Thoracic aorta (tissue), 2 donors: Measurements from ENCODE around the gene PRPF6. TPM values are rescaled to one million over a fixed set of nuclear protein-coding genes. Genes with fewer than 3 reads are reported as not detected.

Source experiments
- ATAC-seq: fragments of 150-250 bp; one replicate; pipeline ENCODE4 v1.8.0; 2017; ENCODE audit warnings: low read depth; ENCODE audit not compliant: insufficient number of reproducible peaks, low FRiP score
- DNase-seq: peaks from one replicate; pipeline ENCODE4 v3.0.0-alpha.2; 2020; ENCODE audit warnings: low spot score
- H3K27ac ChIP-seq, 2 donors: fragments of 200-600 bp; sonication (generic); 1 replicate in 1 of 2; 2 replicates in 1 of 2; pipeline ENCODE4 v1.5.1; 2016; ENCODE audit warnings: mild to moderate bottlenecking in 2 of 2, moderate library complexity in 2 of 2
- H3K27me3 ChIP-seq: fragments of 200-600 bp; sonication (generic); replicated peaks from 2 replicates; pipeline ENCODE4 v1.6.0; 2016; ENCODE audit warnings: mild to moderate bottlenecking; ENCODE audit not compliant: insufficient read depth
- H3K36me3 ChIP-seq: fragments of 200-600 bp; sonication (generic); one replicate; pipeline ENCODE4 v1.5.1; 2016
- H3K4me1 ChIP-seq, 2 donors: fragments of 200-600 bp; sonication (generic); 1 replicate in 1 of 2; 2 replicates in 1 of 2; pipeline versions ENCODE4 v1.5.1 to v1.6.0; 2016; ENCODE audit warnings: low read depth in 2 of 2, mild to moderate bottlenecking in 1 of 2; ENCODE audit not compliant: control insufficient read depth in 1 of 2
- H3K4me3 ChIP-seq: fragments of 200-600 bp; sonication (generic); 2 replicates; pipeline ENCODE4 v1.5.1; 2016; ENCODE audit warnings: mild to moderate bottlenecking
- H3K9me3 ChIP-seq: fragments of 200-600 bp; sonication (generic); 2 replicates; pipeline ENCODE4 v1.5.1; 2016
- CTCF ChIP-seq: fragments of 200-600 bp; sonication (generic); IDR thresholded peaks from one replicate; pipeline ENCODE4 v1.5.1; 2019; ENCODE audit warnings: antibody characterized with exemption
- total RNA-seq, 2 donors: library from RNA; depleted of rRNA; stranded (reverse); fragments of >200 nt; gene quantifications; one replicate each; pipeline versions ENCODE4 v1.1.0 to v1.2.3, GENCODE V29; 2016

PRPF6 gene
- total RNA-seq, 2 donors from 2014 or later = 51.9 to 52.9 TPM

DNA sequence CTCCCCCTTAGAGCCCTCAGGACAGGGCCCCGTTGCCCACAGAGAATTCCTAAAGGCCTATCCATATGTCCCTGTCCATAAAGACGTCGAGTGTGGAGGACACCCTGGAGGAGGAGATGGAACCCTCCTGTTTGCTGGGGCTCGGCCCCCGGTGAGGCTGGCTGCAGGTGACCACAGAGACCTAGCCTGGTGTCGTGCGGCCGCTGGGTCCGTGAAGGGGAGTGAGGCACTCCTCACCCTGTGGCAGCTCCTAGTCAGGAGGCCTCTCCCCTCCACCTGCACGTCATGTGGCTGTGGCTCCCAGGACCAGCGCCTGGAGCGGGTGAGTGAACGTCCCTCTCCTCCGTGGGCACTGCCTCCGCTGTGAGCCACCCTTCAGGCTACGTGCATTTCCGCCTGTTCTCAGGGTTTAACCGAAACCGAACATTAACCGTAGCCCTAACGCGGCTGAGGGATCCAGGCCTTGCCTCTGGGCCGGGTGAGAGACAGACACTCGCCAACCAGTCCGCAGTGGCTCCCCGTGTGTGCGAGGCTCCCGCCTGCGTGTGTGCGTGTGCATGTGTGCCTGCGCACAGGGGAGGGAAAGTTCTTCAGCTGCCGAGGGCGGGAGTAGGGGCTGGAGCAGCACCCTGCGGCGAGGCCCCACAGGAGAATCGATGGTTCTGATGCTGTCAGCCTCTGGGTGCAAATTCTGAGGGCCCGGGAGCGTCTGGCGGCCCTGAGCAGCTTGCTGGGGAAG, 76.1 kb downstream of the PRPF6 start:
- Histone ChIP-seq H3K36me3 (no peaks in the 10 kb centered on the region), H3K27me3 (no peaks in the 10 kb centered on the region), H3K4me1 (peaks cover 0 to under 1% of the 10 kb centered on the region in 2 donors), H3K9me3 (no peaks in the 10 kb centered on the region), H3K27ac (no peak overlapping the region), H3K4me3 (peak overlapping the region; percentile 21)
- ATAC-seq (no peak), DNase-seq (no peak)
- no peak for TF ChIP-seq CTCF

GRCh38 chr20:64057628-64058498, 76.9 kb downstream of the PRPF6 start:
- peak overlapping the region; percentile 21 for H3K4me3 ChIP-seq
- ATAC-seq = no peak
- H3K27me3 ChIP-seq = no peaks in the 10 kb centered on the region
- H3K27ac ChIP-seq = no peak overlapping the region
- no peaks in the 10 kb centered on the region for H3K9me3 ChIP-seq
- H3K36me3 ChIP-seq = no peaks in the 10 kb centered on the region
- peak; percentile 67 for TF ChIP-seq CTCF
- H3K4me1 ChIP-seq = peaks cover 4 to 7% of the 10 kb centered on the region in 2 donors
- no peak for DNase-seq

- Histone ChIP-seq H3K4me3 (no peak overlapping the region), H3K36me3 (no peaks in the 10 kb centered on the region), H3K4me1 (peaks cover 4 to 7% of the 10 kb centered on the region in 2 donors), H3K27me3 (no peaks in the 10 kb centered on the region), H3K9me3 (no peaks in the 10 kb centered on the region), H3K27ac (no peak overlapping the region)
- TF ChIP-seq CTCF = no peak
- DNase-seq (no peak), ATAC-seq (no peak)
These were observed 77.6 kb downstream of the PRPF6 start for GRCh38 chr20:64058536-64058935.

- Histone ChIP-seq H3K36me3 (no peaks in the 10 kb centered on the region), H3K9me3 (no peaks in the 10 kb centered on the region), H3K4me1 (peaks cover 18 to 24% of the 10 kb centered on the region in 2 donors), H3K27me3 (no peaks in the 10 kb centered on the region), H3K4me3 (peak overlapping the region; percentile 93), H3K27ac (peak overlapping the region in 1 of 2 donors; percentile 72)
- TF ChIP-seq CTCF = no peak
- ATAC-seq (no peak), DNase-seq (no peak)
These were observed 81.3 kb downstream of the PRPF6 start for GRCh38 chr20:64062276-64062595.
